ENCODE measurements around the gene MAP2K3. TPM values are rescaled to one million over a fixed set of nuclear protein-coding genes. Genes with fewer than 3 reads are reported as not detected.

MAP2K3 gene
- total RNA-seq, 1 experiment from 2014 or later, result 39.7 TPM

GRCh38 chr17:21240369-21241055 lies 44.0 kb upstream of the MAP2K3 start (continued):
- TF ChIP-seq ZBTB21 (CRISPR knock-in tag; IDR thresholded peaks at IDR 0.05; ENCODE audit: borderline replicate concordance), result no peak
- TF ChIP-seq CREB1 (CRISPR knock-in tag; IDR thresholded peaks at IDR 0.05), result no peak
- no peak for TF ChIP-seq RELA (CRISPR knock-in tag; IDR thresholded peaks at IDR 0.05; ENCODE audit: borderline replicate concordance)

GRCh38 chr17:21241564-21241963 lies 42.9 kb upstream of the MAP2K3 start:
- ChIA-PET CTCF (interaction anchor here (0.9 to 2.5 kb wide), 4 partner anchors 28 to 216 kb away, joined by 3 to 7 read pairs (median 6); partner anchors contain the start of gene TMEM11), POLR2A (no interaction called here)
- TF ChIP-seq AR (CRISPR knock-in tag; IDR thresholded peaks at IDR 0.05) (no peak), FOXP4 (CRISPR knock-in tag; IDR thresholded peaks at IDR 0.05) (no peak), MAX (CRISPR knock-in tag; IDR thresholded peaks at IDR 0.05) (no peak), ZNF425 (CRISPR knock-in tag; conservative IDR thresholded peaks at IDR 0.05) (no peak), ZNF121 (CRISPR knock-in tag; IDR thresholded peaks at IDR 0.05) (no peak), CTCF (IDR thresholded peaks at IDR 0.05) (no peak), E2F1 (CRISPR knock-in tag; IDR thresholded peaks at IDR 0.05) (no peak), ZMAT4 (CRISPR knock-in tag; IDR thresholded peaks at IDR 0.05) (no peak), NFYB (CRISPR knock-in tag; conservative IDR thresholded peaks at IDR 0.05; ENCODE audit: low read depth) (no peak), ZNF232 (CRISPR knock-in tag; IDR thresholded peaks at IDR 0.05) (no peak), ELF4 (CRISPR knock-in tag; IDR thresholded peaks at IDR 0.05; ENCODE audit: low read depth) (no peak), USF1 (CRISPR knock-in tag; IDR thresholded peaks at IDR 0.05) (no peak), TEAD1 (CRISPR knock-in tag; IDR thresholded peaks at IDR 0.05) (no peak), ZBTB43 (CRISPR knock-in tag; IDR thresholded peaks at IDR 0.05) (no peak), ZNF423 (CRISPR knock-in tag; IDR thresholded peaks at IDR 0.05) (no peak), NFE2L1 (CRISPR knock-in tag; IDR thresholded peaks at IDR 0.05) (no peak), RELA (CRISPR knock-in tag; IDR thresholded peaks at IDR 0.05; ENCODE audit: borderline replicate concordance) (no peak)
- Mint-ChIP-seq H3K36me3 (no peaks in the 10 kb centered on the region), H3K27me3 (ENCODE audit: low read depth) (no peaks in the 10 kb centered on the region; the same call in 1 of the 2 replicates), H3K4me1 (peaks cover 29% of the 10 kb centered on the region), H3K9me3 (no peaks in the 10 kb centered on the region), H3K27ac (no peak overlapping the region), H3K4me3 (no peak overlapping the region)
- ATAC-seq (no peak), DNase-seq (ENCODE audit: low spot score) (no peak)

Measured in WTC11 (cell line).